Prostate gland (tissue), 2 donors: ENCODE results near the gene NEK9.

Source experiments
- CTCF ChIP-seq, 4 experiments: fragments of 200-600 bp in 2 of 4; fragments of 450-650 bp in 2 of 4; sonication (generic) in 2 of 4; IDR thresholded peaks; 1 replicate in 3 of 4; 2 replicates in 1 of 4; pipeline ENCODE4 v1.5.1; 2016 to 2019; ENCODE audit warnings: antibody characterized with exemption in 4 of 4, mild to moderate bottlenecking in 2 of 4, moderate library complexity in 2 of 4
- POLR2AphosphoS5 ChIP-seq: sonication (generic); formaldehyde crosslinking; IDR thresholded peaks from one replicate; pipeline ENCODE4 v1.6.1; 2017; ENCODE audit warnings: antibody characterized with exemption

DNA sequence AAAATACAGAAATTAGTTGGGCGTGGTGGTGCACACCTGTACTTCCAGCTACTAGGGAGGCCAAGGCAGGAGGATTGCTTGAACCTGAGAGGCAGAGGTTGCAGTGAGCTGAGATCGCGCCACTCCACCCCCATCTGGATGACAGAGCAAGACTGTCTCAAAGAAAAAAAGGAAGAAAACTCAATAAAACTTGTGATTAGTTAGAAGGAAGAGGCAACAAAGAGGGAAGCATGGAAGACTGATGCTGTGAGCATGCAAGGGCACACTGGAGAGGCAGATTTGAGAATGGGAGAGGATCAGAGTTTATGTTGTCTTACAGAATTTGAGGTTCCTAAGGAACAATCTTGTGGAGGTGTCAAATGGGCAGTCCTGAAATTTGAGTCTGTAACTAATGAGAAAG, 60.2 kb downstream of the NEK9 start:
- TF ChIP-seq POLR2AphosphoS5 (no peak), CTCF (IDR thresholded peaks at IDR 0.05) (no peak)
